Measurements from ENCODE around the gene RASAL2.

Gene RASAL2

DNA sequence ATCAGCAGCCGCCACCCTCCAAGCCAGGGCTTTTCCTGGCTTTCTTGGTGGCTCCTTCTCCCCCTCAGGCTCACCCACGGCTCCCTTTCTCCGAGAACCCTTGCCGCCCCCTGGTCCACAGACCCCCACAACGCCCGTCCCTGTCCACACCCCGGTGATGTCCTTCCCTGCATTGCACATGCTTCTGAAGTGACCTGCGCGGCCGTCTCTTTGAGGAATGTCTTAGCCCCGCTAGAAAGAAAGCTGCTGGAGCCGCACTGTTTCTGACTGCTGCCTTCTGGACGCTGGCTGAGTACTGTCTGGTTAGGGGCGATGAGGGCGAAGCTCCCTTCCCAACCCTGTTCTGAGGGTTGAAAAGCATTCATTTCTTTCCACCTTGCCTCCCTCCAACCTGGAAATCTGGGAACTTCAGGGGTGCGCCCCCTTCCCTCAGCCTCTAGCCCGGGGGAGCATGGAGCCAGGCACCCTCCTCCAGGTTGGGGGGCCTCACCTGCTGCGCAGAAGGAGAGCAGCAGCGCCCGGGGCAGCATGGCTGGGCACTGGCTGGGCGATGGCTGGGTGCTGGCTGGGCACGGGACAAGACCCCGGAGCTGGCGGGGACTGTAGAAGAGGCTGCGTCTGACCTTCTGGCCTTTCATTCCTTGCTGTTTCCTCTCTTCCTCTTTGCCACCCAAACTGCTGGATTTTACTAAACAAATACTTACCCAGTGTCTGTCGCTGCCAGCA, 402.7 kb downstream of the RASAL2 start, which contains the start of gene CLEC20A:
Gene CLEC20A, minus strand, starts transcription at position 555 of the 726 bp plus-strand sequence. Its CDS starts 25 bp downstream, at position 530.
- Histone ChIP-seq H3K4me3 (ENCODE audit: severe bottlenecking) (no peak within 1 kb of the TSS), H3K27ac (ENCODE audit: poor library complexity, severe bottlenecking) (no peak within 1 kb of the TSS), H3K36me3 (ENCODE audit: low read depth) (no peaks in the 10 kb centered on the region), H3K4me1 (ENCODE audit: insufficient read depth, poor library complexity, severe bottlenecking) (no peaks in the 10 kb centered on the region), H3K27me3 (ENCODE audit: insufficient read depth, poor library complexity, severe bottlenecking) (no peaks in the 10 kb centered on the region), H3K9me3 (ENCODE audit: severe bottlenecking) (no peaks in the 10 kb centered on the region)
- ATAC-seq (ENCODE audit: low read depth) = no peak
- TF ChIP-seq CTCF (IDR thresholded peaks at IDR 0.05; ENCODE audit: poor library complexity, severe bottlenecking) = no peak
- no peak for DNase-seq (ENCODE audit: low spot score)

DNA sequence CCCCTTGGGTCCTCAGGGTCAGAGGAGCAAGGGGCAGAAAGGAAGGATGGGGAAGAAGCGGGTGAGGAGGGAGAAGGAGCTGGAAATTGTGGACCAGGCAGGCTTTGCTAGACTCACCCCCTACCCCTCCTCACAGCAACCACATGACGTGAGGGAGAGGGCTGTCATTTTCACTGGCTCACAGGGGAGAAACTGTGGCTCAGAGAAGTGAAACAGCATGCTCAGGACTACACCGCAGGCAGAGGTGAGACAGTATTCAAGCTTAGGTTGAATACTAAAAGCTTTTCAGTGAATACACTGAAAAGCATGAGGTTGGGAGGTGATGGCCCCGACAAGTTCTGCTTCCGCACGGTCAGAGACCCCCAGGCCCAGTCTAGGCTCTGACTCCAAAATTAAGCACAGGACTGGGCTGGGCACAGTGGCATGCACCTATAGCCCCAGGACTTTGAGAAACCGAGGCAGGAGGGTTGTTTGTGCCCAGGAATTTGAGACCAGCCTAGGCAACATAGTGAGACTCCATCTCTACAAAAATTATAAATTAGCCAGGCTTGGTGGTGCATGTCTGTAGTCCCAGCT, 404.1 kb downstream of the RASAL2 start:
- no peak overlapping the region for H3K4me3 ChIP-seq (ENCODE audit: severe bottlenecking)
- no peak for ATAC-seq (ENCODE audit: low read depth)
- no peaks in the 10 kb centered on the region for H3K4me1 ChIP-seq (ENCODE audit: insufficient read depth, poor library complexity, severe bottlenecking)
- no peak overlapping the region for H3K27ac ChIP-seq (ENCODE audit: poor library complexity, severe bottlenecking)
- TF ChIP-seq CTCF (IDR thresholded peaks at IDR 0.05; ENCODE audit: poor library complexity, severe bottlenecking) = no peak
- no peaks in the 10 kb centered on the region for H3K36me3 ChIP-seq (ENCODE audit: low read depth)
- H3K9me3 ChIP-seq (ENCODE audit: severe bottlenecking) = no peaks in the 10 kb centered on the region
- no peaks in the 10 kb centered on the region for H3K27me3 ChIP-seq (ENCODE audit: insufficient read depth, poor library complexity, severe bottlenecking)
- DNase-seq (ENCODE audit: low spot score) = no peak

DNA sequence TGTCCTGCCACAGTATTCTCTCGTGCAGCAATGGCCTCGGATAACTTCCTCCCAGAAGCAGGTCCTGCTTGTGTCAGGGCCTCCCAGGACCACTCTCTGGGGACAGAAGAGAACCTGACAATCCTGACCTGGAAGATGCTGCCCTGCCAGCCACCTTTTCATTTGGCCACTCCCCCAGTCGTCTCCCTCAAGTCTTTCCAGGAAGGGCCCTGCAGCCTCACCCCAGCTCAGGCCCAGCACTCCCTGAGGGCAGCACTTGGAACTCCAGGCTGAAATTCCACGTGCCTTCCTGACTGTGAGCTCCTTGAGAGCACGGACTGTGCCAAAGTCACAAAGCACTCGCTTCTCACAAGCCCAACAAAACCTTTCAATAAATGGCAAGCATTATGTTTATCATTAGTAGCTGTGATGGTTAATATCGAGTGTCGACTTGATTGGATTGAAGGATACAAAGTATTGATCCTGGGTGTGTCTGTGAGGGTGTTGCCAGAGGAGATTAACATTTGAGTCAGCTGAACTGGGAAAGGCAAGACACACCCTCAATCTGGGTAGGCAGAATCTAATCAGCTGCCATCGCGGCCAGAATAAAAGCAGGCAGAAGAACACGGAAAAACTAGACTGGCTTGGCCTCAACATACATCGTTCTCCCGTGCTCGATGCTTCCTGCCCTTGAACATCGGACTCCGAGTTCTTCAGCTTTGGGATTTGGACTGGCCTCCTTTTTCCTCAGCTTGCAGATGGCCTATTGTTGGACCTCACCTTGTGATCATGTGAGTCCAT, 405.2 kb downstream of the RASAL2 start:
- DNase-seq (ENCODE audit: low spot score) (no peak), ATAC-seq (ENCODE audit: low read depth) (no peak)
- Histone ChIP-seq H3K4me1 (ENCODE audit: insufficient read depth, poor library complexity, severe bottlenecking) (no peaks in the 10 kb centered on the region), H3K27ac (ENCODE audit: poor library complexity, severe bottlenecking) (no peak overlapping the region), H3K36me3 (ENCODE audit: low read depth) (no peaks in the 10 kb centered on the region), H3K27me3 (ENCODE audit: insufficient read depth, poor library complexity, severe bottlenecking) (no peaks in the 10 kb centered on the region), H3K4me3 (ENCODE audit: severe bottlenecking) (no peak overlapping the region), H3K9me3 (ENCODE audit: severe bottlenecking) (no peaks in the 10 kb centered on the region)
- TF ChIP-seq CTCF (IDR thresholded peaks at IDR 0.05; ENCODE audit: poor library complexity, severe bottlenecking) = no peak

DNA sequence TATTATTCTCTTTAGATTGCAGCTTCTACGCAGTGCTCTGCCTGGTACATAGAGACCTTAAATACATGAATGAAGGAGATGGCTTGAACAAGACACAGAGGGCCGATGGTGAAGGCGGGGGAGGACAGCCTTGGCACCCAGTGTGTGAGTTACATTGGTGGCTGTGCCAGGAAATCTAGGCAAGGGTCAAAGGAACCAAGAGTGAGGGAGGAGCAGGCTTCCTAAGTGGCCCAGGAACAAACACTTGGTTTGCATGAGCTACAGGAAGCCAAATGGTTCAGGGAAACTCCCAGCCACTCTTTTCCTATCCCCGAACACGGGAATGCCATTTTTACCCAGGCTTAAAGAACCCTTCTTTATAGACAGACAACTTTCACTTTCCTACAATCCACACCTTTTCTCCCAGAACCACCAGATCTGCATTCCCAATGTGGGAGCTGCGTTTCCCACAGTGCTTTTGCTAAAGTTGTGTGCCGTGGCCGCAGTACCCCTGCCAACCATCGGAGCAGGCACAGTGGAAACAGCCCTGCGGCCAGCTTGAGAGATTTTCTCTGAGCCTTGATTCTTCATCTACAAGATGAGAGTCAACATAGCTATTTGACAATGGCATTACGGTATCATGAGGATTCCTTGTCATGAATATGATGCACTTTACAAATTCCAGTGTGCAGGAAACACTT, 406.3 kb downstream of the RASAL2 start:
- ATAC-seq (ENCODE audit: low read depth) = no peak
- Histone ChIP-seq H3K4me3 (ENCODE audit: severe bottlenecking) (no peak overlapping the region), H3K27ac (ENCODE audit: poor library complexity, severe bottlenecking) (no peak overlapping the region), H3K36me3 (ENCODE audit: low read depth) (no peaks in the 10 kb centered on the region), H3K4me1 (ENCODE audit: insufficient read depth, poor library complexity, severe bottlenecking) (no peaks in the 10 kb centered on the region), H3K9me3 (ENCODE audit: severe bottlenecking) (no peaks in the 10 kb centered on the region), H3K27me3 (ENCODE audit: insufficient read depth, poor library complexity, severe bottlenecking) (no peaks in the 10 kb centered on the region)
- DNase-seq (ENCODE audit: low spot score) = no peak
- no peak for TF ChIP-seq CTCF (IDR thresholded peaks at IDR 0.05; ENCODE audit: poor library complexity, severe bottlenecking)
